SK-N-SH (cell line): ENCODE results near the gene NTSR2. TPM values are rescaled to one million over a fixed set of nuclear protein-coding genes. Genes with fewer than 3 reads are reported as not detected.

ENCODE experiments used
- CTCF ChIA-PET: fragments of 300-600, 350-600 bp; formaldehyde crosslinking; extraction: SDS; loops from one replicate; lab custom pipeline; 2021; lab: Yijun Ruan, JAX
- POLR2A ChIA-PET: fragments of 350-600 bp; sonication (Branson Sonifier 250); formaldehyde crosslinking; extraction: SDS; loops from one replicate; lab custom pipeline; 2020; ENCODE audit warnings: antibody characterized with exemption, inconsistent platforms; lab: Yijun Ruan, JAX
- DNase-seq: peaks from one replicate; pipeline ENCODE4 v3.0.0; 2012
- H2AFZ ChIP-seq: fragments of 200-600 bp; sonication (generic); 2 replicates; pipeline ENCODE4 v1.8.1; 2016; ENCODE audit warnings: antibody characterized with exemption, mild to moderate bottlenecking, low read depth
- H3F3A ChIP-seq: fragments of 200-600 bp; sonication (generic); replicated peaks from 2 replicates; pipeline ENCODE3; 2016; ENCODE audit warnings: antibody characterized with exemption, mild to moderate bottlenecking; ENCODE audit not compliant: insufficient read depth
- H3K27ac ChIP-seq, 2 experiments: fragments of 200-500 bp in 1 of 2; fragments of 200-600 bp in 1 of 2; sonication (Bioruptor generic) in 1 of 2; sonication (generic), shearing (Covaris generic) in 1 of 2; 2 replicates each; pipeline versions ENCODE4 v1.5.1 to v1.6.1; 2014 to 2016; ENCODE audit warnings: low read depth in 2 of 2, inconsistent platforms in 1 of 2, low read length in 1 of 2, mild to moderate bottlenecking in 1 of 2, mixed read lengths in 1 of 2
- H3K27me3 ChIP-seq: fragments of 200-600 bp; sonication (generic), shearing (Covaris generic); 2 replicates; pipeline ENCODE4 v1.6.1; 2016; ENCODE audit warnings: mixed run types; ENCODE audit not compliant: insufficient read depth
- H3K36me3 ChIP-seq, 2 experiments: fragments of 200-500 bp in 1 of 2; fragments of 200-600 bp in 1 of 2; sonication (Bioruptor generic) in 1 of 2; sonication (generic) in 1 of 2; replicated peaks in 1 of 2; 2 replicates each; pipeline versions ENCODE3 to v1.5.1; 2014 to 2016; ENCODE audit warnings: low read length in 1 of 2, mild to moderate bottlenecking in 1 of 2; ENCODE audit not compliant: insufficient read depth in 2 of 2, control insufficient read depth in 1 of 2
- H3K4me1 ChIP-seq, 2 experiments: fragments of 200-500 bp in 1 of 2; fragments of 200-600 bp in 1 of 2; sonication (Bioruptor generic) in 1 of 2; sonication (generic), shearing (Covaris generic) in 1 of 2; 2 replicates each; pipeline versions ENCODE4 v1.5.1 to v1.6.1; 2014 to 2016; ENCODE audit warnings: low read depth in 1 of 2, low read length in 1 of 2, mixed run types in 1 of 2; ENCODE audit not compliant: insufficient read depth in 2 of 2, control insufficient read depth in 1 of 2
- H3K4me2 ChIP-seq: fragments of 200-600 bp; sonication (generic), shearing (Covaris generic); 2 replicates; pipeline ENCODE4 v1.6.1; 2017; ENCODE audit warnings: mixed run types
- H3K4me3 ChIP-seq, 2 experiments: fragments of 200-500 bp in 1 of 2; fragments of 200-600 bp in 1 of 2; sonication (Bioruptor generic) in 1 of 2; sonication (generic), shearing (Covaris generic) in 1 of 2; 2 replicates each; pipeline versions ENCODE4 v1.5.1 to v1.8.1; 2014 to 2016; ENCODE audit warnings: low read depth in 2 of 2, inconsistent platforms in 1 of 2, low read length in 1 of 2, mild to moderate bottlenecking in 1 of 2, mixed read lengths in 1 of 2, moderate library complexity in 1 of 2
- H3K79me2 ChIP-seq: fragments of 200-600 bp; sonication (generic); 2 replicates; pipeline ENCODE4 v1.8.1; 2017; ENCODE audit warnings: mild to moderate bottlenecking; ENCODE audit not compliant: insufficient read depth
- H3K9ac ChIP-seq: fragments of 200-600 bp; sonication (generic); 2 replicates; pipeline ENCODE4 v1.6.1; 2017; ENCODE audit warnings: mixed run types
- H3K9me2 ChIP-seq: fragments of 200-600 bp; sonication (generic); 2 replicates; pipeline ENCODE4 v1.6.1; 2017; ENCODE audit warnings: mixed run types
- H3K9me3 ChIP-seq: fragments of 200-600 bp; sonication (generic); 2 replicates; pipeline ENCODE4 v1.6.1; 2017; ENCODE audit warnings: mixed run types, mild to moderate bottlenecking, moderate library complexity
- H4K20me1 ChIP-seq: fragments of 200-600 bp; sonication (generic); 2 replicates; pipeline ENCODE4 v1.6.1; 2017; ENCODE audit warnings: mild to moderate bottlenecking, mixed run types; ENCODE audit not compliant: insufficient read depth
- ELF1 ChIP-seq: IDR thresholded peaks from 2 replicates; pipeline ENCODE4 v1.4.0; 2012
- EP300 ChIP-seq, 2 experiments: IDR thresholded peaks; 2 replicates each; pipeline versions ENCODE4 v1.4.0 to v1.6.1; 2012; ENCODE audit warnings: borderline replicate concordance in 1 of 2, low read depth in 1 of 2, low read length in 1 of 2
- JUND ChIP-seq: IDR thresholded peaks from 2 replicates; pipeline ENCODE4 v1.4.0; 2012
- MEF2A ChIP-seq: IDR thresholded peaks from 2 replicates; pipeline ENCODE4 v1.4.0; 2012; ENCODE audit warnings: low read depth, borderline replicate concordance
- RCOR1 ChIP-seq: fragments of 150-350 bp; IDR thresholded peaks from 2 replicates; pipeline ENCODE4 v1.6.1; 2017; ENCODE audit warnings: antibody characterized with exemption, low read length
- SIN3A ChIP-seq: IDR thresholded peaks from 2 replicates; pipeline ENCODE4 v1.6.1; 2012; ENCODE audit warnings: low read depth, mild to moderate bottlenecking, low read length, moderate library complexity, borderline replicate concordance
- TCF12 ChIP-seq: IDR thresholded peaks from 2 replicates; pipeline ENCODE4 v1.4.0; 2012
- TEAD4 ChIP-seq: IDR thresholded peaks from 2 replicates; pipeline ENCODE4 v1.4.0; 2012; ENCODE audit warnings: mild to moderate bottlenecking, borderline replicate concordance; ENCODE audit not compliant: insufficient read depth
- ZBTB33 ChIP-seq: IDR thresholded peaks from 2 replicates; pipeline ENCODE4 v1.4.0; 2012; ENCODE audit warnings: low read depth, borderline replicate concordance
- WGBS: methylation state at CpG from one replicate; pipeline ENCODE4 v1.1.6; 2017; ENCODE audit warnings: low lambda C conversion rate; 5-methylcytosine and 5-hydroxymethylcytosine counted together
- polyA plus RNA-seq, 3 experiments: library from polyadenylated mRNA; depleted of rRNA; stranded (reverse); fragments of >200 nt; gene quantifications; 2 replicates each; pipeline ENCODE4 v1.2.3, GENCODE V29; 2012

NTSR2 gene
- polyA plus RNA-seq, 1 of the 3 experiments (the other 2 are of a cell fraction): not detected

GRCh38 chr2:11655495-11655894 is 14.5 kb downstream of the NTSR2 start:
- Histone ChIP-seq H3K9ac (no peak overlapping the region), H3K27ac (no peak overlapping the region), H3K4me1 (no peaks in the 10 kb centered on the region; a peak in 1 of 4 replicates), H2AFZ (no peak overlapping the region), H3K9me2 (no peaks in the 10 kb centered on the region), H3F3A (no peaks in the 10 kb centered on the region), H3K4me2 (no peak overlapping the region), H3K79me2 (no peaks in the 10 kb centered on the region), H3K27me3 (no peaks in the 10 kb centered on the region; the same call in 1 of the 2 replicates), H3K9me3 (no peaks in the 10 kb centered on the region), H3K36me3 (no peaks in the 10 kb centered on the region), H4K20me1 (no peaks in the 10 kb centered on the region), H3K4me3 (no peak overlapping the region)
- 57% methylated on average over 4 of the region's 4 CpGs for WGBS
- TF ChIP-seq TCF12 (no peak), ELF1 (no peak), SIN3A (no peak), MEF2A (no peak)
- no peak for DNase-seq
- ChIA-PET POLR2A (no interaction called here), CTCF (interaction anchor here (0.6 to 2.1 kb wide), 7 partner anchors 9 to 129 kb away, joined by 3 to 5 read pairs (median 3); no protein-coding TSS in a partner anchor)

GRCh38 chr2:11652553-11652952 is 17.4 kb downstream of the NTSR2 start:
- H3K4me3 ChIP-seq: no peak overlapping the region
- POLR2A ChIA-PET: no interaction called here

More at GRCh38 chr2:11652553-11652952, 17.4 kb downstream of the NTSR2 start:
- Histone ChIP-seq H3K79me2 (no peaks in the 10 kb centered on the region), H3K4me2 (no peak overlapping the region), H3K27ac (no peak overlapping the region), H3F3A (no peaks in the 10 kb centered on the region), H3K9me2 (no peaks in the 10 kb centered on the region), H4K20me1 (no peaks in the 10 kb centered on the region), H3K9ac (no peak overlapping the region), H3K36me3 (no peaks in the 10 kb centered on the region), H3K9me3 (no peaks in the 10 kb centered on the region), H3K4me1 (no peaks in the 10 kb centered on the region; a peak in 1 of 4 replicates), H2AFZ (no peak overlapping the region), H3K27me3 (no peaks in the 10 kb centered on the region)
- 54% methylated on average over 3 of the region's 3 CpGs for WGBS
- CTCF ChIA-PET: interaction anchor here (1.2 to 1.8 kb wide), 5 partner anchors 29 to 132 kb away, joined by 3 to 10 read pairs (median 5); no protein-coding TSS in a partner anchor
- TF ChIP-seq TEAD4 (no peak), EP300 (IDR thresholded peaks at IDR 0.05; ENCODE audit: borderline replicate concordance in 1 of 2, low read depth in 1 of 2, low read length in 1 of 2) (no peak), JUND (no peak), ZBTB33 (no peak), RCOR1 (no peak)
- DNase-seq: no peak
